ENCODE results near the gene AKAP1. TPM values are rescaled to one million over a fixed set of nuclear protein-coding genes. Genes with fewer than 3 reads are reported as not detected.

AKAP1 gene
- total and polyA plus RNA-seq, 2 of the 8 experiments (the other 6 are each of a cell fraction or from before 2014, with no cell fraction given) = 120 to 156 TPM

DNA sequence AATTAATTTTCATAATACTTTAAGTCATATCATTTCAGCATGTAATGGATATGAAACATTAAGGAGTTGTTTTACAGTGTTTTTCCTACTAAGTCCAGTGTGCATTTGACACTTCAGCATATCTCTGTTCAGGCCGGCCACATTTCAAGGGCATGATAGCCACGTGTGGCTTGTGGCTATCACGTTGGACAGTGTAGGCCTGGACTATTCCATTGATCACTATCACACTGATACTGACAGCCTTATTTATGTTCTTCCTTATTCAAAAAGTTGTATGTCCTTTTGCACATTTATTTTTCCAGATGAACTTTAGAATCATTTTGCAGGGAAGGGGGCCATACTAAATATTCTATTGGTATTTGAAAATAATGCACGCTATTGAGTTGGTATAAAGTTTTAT is 39.0 kb downstream of the AKAP1 start:
- Histone ChIP-seq H3K4me2 (ENCODE audit: insufficient read depth in 1 of 2, low read depth in 2 of 2, low read length in 2 of 2) (no peak overlapping the region), H4K20me1 (replicated peaks in 1 of 2; ENCODE audit: control insufficient read depth in 1 of 2, insufficient read depth in 2 of 2, low read length in 2 of 2) (no peaks in the 10 kb centered on the region), H3K79me2 (ENCODE audit: control insufficient read depth in 1 of 2, insufficient read depth in 2 of 2, low read length in 2 of 2) (no peaks in the 10 kb centered on the region), H2AK5ac (ENCODE audit: low read depth, low read length) (no peak overlapping the region), H4K8ac (ENCODE audit: extremely low read depth, insufficient read depth, low read length) (no peak overlapping the region), H3K36me3 (ENCODE audit: control insufficient read depth in 2 of 4, insufficient read depth in 4 of 4, low read length in 3 of 4) (peaks cover 17 to 49% (median 35%) of the 10 kb centered on the region in 4 experiments), H2BK120ac (replicated peaks; ENCODE audit: low read depth, low read length) (no peak overlapping the region), H4K91ac (replicated peaks; ENCODE audit: insufficient read length, low read length) (no peak overlapping the region), H3K4me3 (ENCODE audit: extremely low read depth in 1 of 4, insufficient read depth in 2 of 4, low read depth in 3 of 4, low read length in 4 of 4) (no peak overlapping the region), H3K4ac (replicated peaks; ENCODE audit: insufficient read length, low read depth, low read length) (no peak overlapping the region), H3K79me1 (ENCODE audit: low read depth, low read length) (no peaks in the 10 kb centered on the region), H2BK20ac (ENCODE audit: low read length) (no peak overlapping the region), H3K9me3 (ENCODE audit: insufficient read depth in 2 of 2, low read depth in 1 of 2, low read length in 1 of 2) (no peaks in the 10 kb centered on the region), H2BK15ac (ENCODE audit: low read length) (no peak overlapping the region), H3K14ac (ENCODE audit: insufficient read length) (no peak overlapping the region), H3K56ac (replicated peaks; ENCODE audit: insufficient read length, low read depth, low read length) (no peak overlapping the region), H3K9ac (replicated peaks in 1 of 4; ENCODE audit: extremely low read depth in 1 of 4, low read depth in 3 of 4, low read length in 3 of 4) (no peak overlapping the region), H3K27ac (ENCODE audit: low read depth, low read length) (no peak overlapping the region), H3K27me3 (replicated peaks in 1 of 4; ENCODE audit: control insufficient read depth in 3 of 4, extremely low read depth in 1 of 4, insufficient read depth in 3 of 4, low read length in 3 of 4) (no peaks in the 10 kb centered on the region), H3K18ac (ENCODE audit: extremely low read depth, low read length) (no peak overlapping the region), H3K23ac (ENCODE audit: insufficient read length) (no peak overlapping the region), H4K5ac (ENCODE audit: insufficient read length, low read depth, low read length) (no peak overlapping the region), H2BK12ac (ENCODE audit: low read depth, low read length) (no peak overlapping the region), H2AFZ (ENCODE audit: low read length) (no peak overlapping the region), H3K23me2 (ENCODE audit: low read depth, low read length) (no peaks in the 10 kb centered on the region), H3K4me1 (replicated peaks in 1 of 4; ENCODE audit: control insufficient read depth in 3 of 4, insufficient read depth in 4 of 4, low read length in 3 of 4) (no peaks in the 10 kb centered on the region), H2BK5ac (ENCODE audit: low read depth, low read length) (no peak overlapping the region)
- ChIA-PET CTCF (ENCODE audit: partially characterized antibody) (interaction anchor here (0.6 to 1.6 kb wide), 3 partner anchors 90 to 167 kb away, joined by 3 to 5 read pairs (median 3); no protein-coding TSS in a partner anchor), POLR2A (ENCODE audit: partially characterized antibody) (no interaction called here)
- no peak for DNase-seq (ENCODE audit: low read depth in 1 of 2, low spot score in 2 of 2)
- TF ChIP-seq CTBP2 (IDR thresholded peaks at IDR 0.05; ENCODE audit: borderline replicate concordance, insufficient read depth, insufficient read length, low read length) = no peak
- TF ChIP-seq JUND (IDR thresholded peaks at IDR 0.05; ENCODE audit: low read length) = no peak
- no peak for TF ChIP-seq TBP (IDR thresholded peaks at IDR 0.05; ENCODE audit: low read depth, low read length)
- TF ChIP-seq, protein P1, sequence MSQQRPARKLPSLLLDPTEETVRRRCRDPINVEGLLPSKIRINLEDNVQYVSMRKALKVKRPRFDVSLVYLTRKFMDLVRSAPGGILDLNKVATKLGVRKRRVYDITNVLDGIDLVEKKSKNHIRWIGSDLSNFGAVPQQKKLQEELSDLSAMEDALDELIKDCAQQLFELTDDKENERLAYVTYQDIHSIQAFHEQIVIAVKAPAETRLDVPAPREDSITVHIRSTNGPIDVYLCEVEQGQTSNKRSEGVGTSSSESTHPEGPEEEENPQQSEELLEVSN (IDR thresholded peaks at IDR 0.05) = no peak
- no peak for TF ChIP-seq POLR2AphosphoS5 (IDR thresholded peaks at IDR 0.05; ENCODE audit: low read depth, low read length)
- TF ChIP-seq KDM5A (IDR thresholded peaks at IDR 0.05; ENCODE audit: low read length) = no peak
- no peak for TF ChIP-seq CEBPB (IDR thresholded peaks at IDR 0.05; ENCODE audit: low read depth, low read length)
- TF ChIP-seq RBBP5 (IDR thresholded peaks at IDR 0.05; ENCODE audit: borderline replicate concordance, low read depth, low read length) = no peak
- no peak for TF ChIP-seq CHD2 (IDR thresholded peaks at IDR 0.05; ENCODE audit: low read length)
- no peak for TF ChIP-seq EGR1 (IDR thresholded peaks at IDR 0.05; ENCODE audit: borderline replicate concordance, low read depth, low read length)
- TF ChIP-seq RAD21 (IDR thresholded peaks at IDR 0.05 in 1 of 2, conservative IDR thresholded peaks at IDR 0.05 in 1 of 2; ENCODE audit: low read depth in 2 of 2, low read length in 2 of 2) = no peak
- no peak for TF ChIP-seq EZH2 (IDR thresholded peaks at IDR 0.05; ENCODE audit: low read depth, low read length, severe bottlenecking)
- no peak for TF ChIP-seq BCL11A (IDR thresholded peaks at IDR 0.05; ENCODE audit: low read depth in 2 of 2, low read length in 2 of 2)
- no peak for TF ChIP-seq SP1 (IDR thresholded peaks at IDR 0.05; ENCODE audit: low read depth, low read length)
- FAIRE-seq = no peak
- 90% methylated on average over 4 of the region's 4 CpGs; no CpG with 5 or more reads in 1 of the 2 experiments for WGBS, 2 experiments (ENCODE audit: extremely low coverage in 1 of 2, insufficient coverage in 1 of 2, insufficient read length in 1 of 2, insufficient replicate concordance in 2 of 2, low coverage in 1 of 2, low lambda C conversion rate in 2 of 2, missing lambda C conversion rate in 1 of 2)

Data from H1 (cell line).